C4-2B (cell line): Measurements from ENCODE around the gene KRT82.

Source experiments
- CTCF ChIP-seq: fragments of 450-650 bp; conservative IDR thresholded peaks from 2 replicates; pipeline ENCODE4 v1.5.1; 2017; ENCODE audit warnings: mild to moderate bottlenecking
- ZFX ChIP-seq: fragments of 450-650 bp; IDR thresholded peaks from 2 replicates; pipeline ENCODE4 v1.6.1; 2017

GRCh38 chr12:52452101-52452500 lies 46.0 kb upstream of the KRT82 start, which contains the start of gene KRT6B:
- TF ChIP-seq CTCF (no peak), ZFX (no peak)
